ENCODE results near the gene DAB2. TPM values are rescaled to one million over a fixed set of nuclear protein-coding genes. Genes with fewer than 3 reads are reported as not detected.

The DAB2 gene
- total RNA-seq, 1 experiment from 2014 or later: 2.3 TPM

GRCh38 chr5:39356263-39356662 lies 68.5 kb downstream of the DAB2 start:
- no peak overlapping the region for H3K4me3 Mint-ChIP-seq
- no peak overlapping the region for H3K23ac ChIP-seq (ENCODE audit: insufficient read length, low read depth, low read length)
- peaks cover 9 to 18% (median 12%) of the 10 kb centered on the region in 3 experiments; a peak in 6 of 7 replicates for H3K36me3 Mint-ChIP-seq (ENCODE audit: insufficient read depth in 1 of 3, low read depth in 3 of 3)
- H2BK12ac ChIP-seq (ENCODE audit: insufficient read length, low read depth, low read length): no peak overlapping the region
- H3K4me1 ChIP-seq (ENCODE audit: insufficient read depth, low read length): no peaks in the 10 kb centered on the region; the same call in 1 of the 2 replicates
- H2BK120ac ChIP-seq (ENCODE audit: low read depth, low read length, poor library complexity, severe bottlenecking): no peak overlapping the region
- H3K27ac Mint-ChIP-seq: no peak overlapping the region
- H3K27ac ChIP-seq (ENCODE audit: insufficient read length, low read depth, low read length): no peak overlapping the region
- H3K27me3 ChIP-seq (ENCODE audit: insufficient read depth, low read length): no peaks in the 10 kb centered on the region
- no peak overlapping the region for H2AFZ ChIP-seq (ENCODE audit: low read length)
- no peak overlapping the region for H4K8ac ChIP-seq (replicated peaks; ENCODE audit: insufficient read length, low read depth, low read length)
- H3K9ac ChIP-seq (ENCODE audit: extremely low read depth, insufficient read length, low read length): no peak overlapping the region
- H2BK20ac ChIP-seq (ENCODE audit: low read depth, low read length, poor library complexity, severe bottlenecking): no peak overlapping the region
- no peak overlapping the region for H3T11ph ChIP-seq (ENCODE audit: low read length)
- H3K79me1 ChIP-seq (ENCODE audit: insufficient read depth, low read depth, low read length, poor library complexity, severe bottlenecking): no peaks in the 10 kb centered on the region
- H3K23me2 ChIP-seq (ENCODE audit: insufficient read length, low read depth, low read length, poor library complexity, severe bottlenecking): no peaks in the 10 kb centered on the region
- no peaks in the 10 kb centered on the region for H3K79me2 ChIP-seq (ENCODE audit: insufficient read depth, low read length)
- H4K20me1 ChIP-seq (ENCODE audit: control insufficient read depth, insufficient read depth, insufficient read length): no peaks in the 10 kb centered on the region
- no peak overlapping the region for H2BK5ac ChIP-seq (ENCODE audit: insufficient read length, low read length)
- no peak overlapping the region for H3K4me2 ChIP-seq (ENCODE audit: insufficient read depth, insufficient read length, low read length)
- no peak overlapping the region for H3K56ac ChIP-seq (ENCODE audit: insufficient read length, low read depth, low read length)
- no peak overlapping the region for H3K18ac ChIP-seq (ENCODE audit: insufficient read length, low read depth, low read length)
- H3K27me3 Mint-ChIP-seq (ENCODE audit: low read depth): no peaks in the 10 kb centered on the region
- H3K9me3 ChIP-seq (ENCODE audit: control insufficient read depth, low read depth, low read length): no peaks in the 10 kb centered on the region
- H2BK15ac ChIP-seq (ENCODE audit: low read depth, low read length): no peak overlapping the region
- H4K91ac ChIP-seq (ENCODE audit: insufficient read length, low read depth, low read length): no peak overlapping the region
- no peak overlapping the region for H3K4ac ChIP-seq (ENCODE audit: low read depth, low read length)
- no peak overlapping the region for H2AK5ac ChIP-seq (ENCODE audit: insufficient read length, low read length)
- H3K14ac ChIP-seq (ENCODE audit: insufficient read depth, low read length): no peak overlapping the region
- no peak overlapping the region for H4K5ac ChIP-seq (ENCODE audit: insufficient read length, low read depth, low read length)
- no peak for TF ChIP-seq CTCF (conservative IDR thresholded peaks at IDR 0.05)
- H3K4me1 Mint-ChIP-seq: peaks cover 5 to 6% of the 10 kb centered on the region in 2 experiments; a peak in 2 of 4 replicates
- no CpG with 5 or more reads among the region's 3 CpGs for WGBS (ENCODE audit: extremely low coverage, insufficient read length, low lambda C conversion rate)
- DNase-seq: no peak
- peaks cover 12 to 32% of the 10 kb centered on the region in 2 experiments for H3K9me3 Mint-ChIP-seq

All from H9 (cell line).